Stimulated activated naive CD4-positive, alpha-beta T cell (primary cell): Measurements from ENCODE around the gene APC2.
"Not testable (repeated sequence)": the region's sequence is repeated elsewhere in the genome, so short reads cannot be mapped to it uniquely, and the experiment has no call there.

Source experiments
- DNase-seq, 6 experiments: peaks; one replicate each; lab custom pipeline; 2025; lab: John Stamatoyannopoulos, UW

Gene APC2

GRCh38 chr19:1466018-1466460, 16.1 kb downstream of the APC2 start:
- DNase-seq: no peak

GRCh38 chr19:1466461-1467214, 16.7 kb downstream of the APC2 start:
- DNase-seq: no peak

GRCh38 chr19:1467215-1467489, 17.2 kb downstream of the APC2 start:
- peak in 1 of 6 experiments; percentile 13 for DNase-seq

GRCh38 chr19:1467490-1468273, 17.8 kb downstream of the APC2 start:
- no peak for DNase-seq

- no peak for DNase-seq
Observed at GRCh38 chr19:1468274-1468820, 18.4 kb downstream of the APC2 start.

- peak in 1 of 6 experiments; percentile 33 for DNase-seq
Observed at GRCh38 chr19:1468821-1469254, 18.9 kb downstream of the APC2 start.

GRCh38 chr19:1469255-1470054, 19.5 kb downstream of the APC2 start:
- DNase-seq: peak in 1 of 6 experiments; percentile 33

GRCh38 chr19:1470055-1470304, 20.1 kb downstream of the APC2 start:
- no peak for DNase-seq

GRCh38 chr19:1470305-1471009, 20.5 kb downstream of the APC2 start:
- DNase-seq: peak; percentile 42 to 67 (median 50)

- DNase-seq: peak in 3 of 6 experiments; percentile 15 to 37 (median 32)
Observed at GRCh38 chr19:1471010-1471514, 21.1 kb downstream of the APC2 start.

- peak in 1 of 6 experiments; percentile 24 for DNase-seq
Observed at GRCh38 chr19:1471515-1472160, 21.7 kb downstream of the APC2 start.

- no peak for DNase-seq
Observed at GRCh38 chr19:1472231-1473084, 22.5 kb downstream of the APC2 start.

GRCh38 chr19:1473085-1473851, 23.3 kb downstream of the APC2 start:
- no peak for DNase-seq

- DNase-seq: no peak
Observed at GRCh38 chr19:1474011-1474764, 24.3 kb downstream of the APC2 start.

- no peak for DNase-seq
Observed at GRCh38 chr19:1474765-1475351, 24.9 kb downstream of the APC2 start.

GRCh38 chr19:1475751-1476437, 26.0 kb downstream of the APC2 start:
- DNase-seq: no peak

- DNase-seq: not testable (repeated sequence)
Observed at GRCh38 chr19:1477056-1477455, 27.1 kb downstream of the APC2 start.
